ENCODE measurements around the gene PPT1. TPM values are rescaled to one million over a fixed set of nuclear protein-coding genes. Genes with fewer than 3 reads are reported as not detected.

PPT1 gene
- total RNA-seq, result 74.7 and 75.0 TPM in 2 replicates

GRCh38 chr1:40096977-40097782 is at the start of gene PPT1:
PPT1 (minus strand) TSS chr1:40097252; CDS start chr1:40097238, 14 bp downstream.

GRCh38 chr1:40040511-40041465 is 56.3 kb downstream of the PPT1 start, which contains the start of gene CAP1:
CAP1 (plus strand) TSS chr1:40040729; CDS start chr1:40059347, 18,618 bp downstream.

Other genes with a start within 250 kb of the PPT1 start
- 10.7 and 16.3 TPM in 2 replicates for gene TRIT1, start 213.7 kb downstream of the PPT1 start, total RNA-seq
- gene MYCL, start 195.3 kb downstream of the PPT1 start, total RNA-seq, result not detected in 2 replicates
- 3.7 and 4.6 TPM in 2 replicates for gene MFSD2A, start 142.1 kb downstream of the PPT1 start, total RNA-seq
- gene CAP1, start 56.5 kb downstream of the PPT1 start, total RNA-seq, result 617 and 660 TPM in 2 replicates
- gene RLF, start 64.1 kb upstream of the PPT1 start, total RNA-seq, result 4.6 and 7.4 TPM in 2 replicates
- gene TMCO2, start 150.7 kb upstream of the PPT1 start, total RNA-seq, result not detected in 2 replicates
- gene ZMPSTE24, start 161.0 kb upstream of the PPT1 start, total RNA-seq, result 44.1 and 52.1 TPM in 2 replicates
- gene COL9A2, start 220.0 kb upstream of the PPT1 start, total RNA-seq, result 0.53 and 3.5 TPM in 2 replicates

Measured in myometrial cell (primary cell).